Spleen (tissue), 11 donors: ENCODE results near the gene ZNF513. TPM values are rescaled to one million over a fixed set of nuclear protein-coding genes. Genes with fewer than 3 reads are reported as not detected.

Experiments
- DNase-seq: peaks from one replicate; pipeline ENCODE4 v3.0.0-alpha.2; 2020
- H3K27ac ChIP-seq, 8 donors: fragments of 200-600 bp; sonication (generic) in 7 of 8; 1 replicate in 4 of 8; 2 replicates in 4 of 8; pipeline versions ENCODE4 v1.5.0 to v1.8.0; 2016 to 2021; ENCODE audit warnings: inconsistent platforms in 4 of 8, mild to moderate bottlenecking in 4 of 8, moderate library complexity in 1 of 8
- H3K27me3 ChIP-seq, 7 donors: fragments of 200-600 bp; sonication (generic) in 6 of 7; replicated peaks in 1 of 7; 1 replicate in 4 of 7; 2 replicates in 3 of 7; pipeline versions ENCODE4 v1.5.0 to v1.8.0; 2016 to 2021; ENCODE audit warnings: inconsistent platforms in 3 of 7, mild to moderate bottlenecking in 1 of 7
- H3K36me3 ChIP-seq, 6 donors: fragments of 200-600 bp; sonication (generic) in 5 of 6; 1 replicate in 4 of 6; 2 replicates in 2 of 6; pipeline versions ENCODE4 v1.5.0 to v1.8.0; 2016 to 2021; ENCODE audit warnings: inconsistent platforms in 2 of 6
- H3K4me1 ChIP-seq, 6 donors: fragments of 200-600 bp; sonication (generic) in 5 of 6; 1 replicate in 3 of 6; 2 replicates in 3 of 6; pipeline versions ENCODE4 v1.5.0 to v1.8.0; 2016 to 2021; ENCODE audit warnings: inconsistent platforms in 3 of 6
- H3K4me3 ChIP-seq, 8 donors: fragments of 200-600 bp; sonication (generic) in 7 of 8; 1 replicate in 4 of 8; 2 replicates in 4 of 8; pipeline versions ENCODE4 v1.5.0 to v1.8.0; 2016 to 2021; ENCODE audit warnings: inconsistent platforms in 4 of 8, mild to moderate bottlenecking in 4 of 8, moderate library complexity in 2 of 8
- H3K9me3 ChIP-seq, 8 donors: fragments of 200-600 bp; sonication (generic) in 7 of 8; 1 replicate in 4 of 8; 2 replicates in 4 of 8; pipeline versions ENCODE4 v1.5.0 to v1.8.0; 2016 to 2021; ENCODE audit warnings: inconsistent platforms in 4 of 8
- CTCF ChIP-seq, 11 experiments: fragments of 200-600 bp in 7 of 11; fragments of 450-650 bp in 4 of 11; sonication (generic) in 4 of 11; IDR thresholded peaks in 8 of 11; conservative IDR thresholded peaks in 3 of 11; 1 replicate in 7 of 11; 2 replicates in 4 of 11; pipeline versions ENCODE4 v1.4.0 to v1.8.0; 2016 to 2021; ENCODE audit warnings: antibody characterized with exemption in 11 of 11, inconsistent platforms in 4 of 11, mild to moderate bottlenecking in 1 of 11
- POLR2A ChIP-seq, 3 donors: fragments of 450-650 bp; IDR thresholded peaks; one replicate each; pipeline ENCODE4 v1.5.1; 2017; ENCODE audit warnings: antibody characterized with exemption in 3 of 3, mild to moderate bottlenecking in 1 of 3
- POLR2AphosphoS5 ChIP-seq, 3 donors: sonication (generic); formaldehyde crosslinking; IDR thresholded peaks; one replicate each; pipeline ENCODE4 v1.5.1; 2017; ENCODE audit warnings: antibody characterized with exemption in 3 of 3
- WGBS, 5 donors: extraction: QIAGEN DNeasy Blood & Tissue Kit in 3 of 5; methylation state at CpG; one replicate each; pipeline versions ENCODE4 v1.1.5 to v1.1.7; 2013 to 2018; 5-methylcytosine and 5-hydroxymethylcytosine counted together
- intact Hi-C: fragments of 100-400 bp; cut with DNase I; formaldehyde crosslinking; loops from one replicate; pipeline ENCODE4 v1.15.0; 2023; ENCODE audit warnings: low total_unique reads
- polyA plus RNA-seq, 3 donors: library from polyadenylated mRNA; stranded (reverse); fragments of 200-250 nt; gene quantifications; one replicate each; pipeline ENCODE4 v1.2.1, GENCODE V29; 2013
- total RNA-seq, 7 donors: library from RNA; depleted of rRNA in 3 of 7; stranded (reverse); fragments of >200 nt in 3 of 7; fragmentation: NEBNext Ultra II Directional in 4 of 7; extraction: Animal tissue kit (Norgen Biotek cat#: 25700) in 4 of 7; gene quantifications; one replicate each; pipeline versions ENCODE4 v1.1.0 to v1.2.1, GENCODE V29; 2016 to 2021
- donor health status: healthy with polysubstance abuse.
- donor health status: DM: no; HTN: no; CAD: no; lungs with moderate emphysema.
- donor health status: DM: no; HTN: no; CAD: no.
- donor health status: Bipolar disorder and iron deficiency.
- donor health status: healthy.
- donor health status: DM: no; HTN: no; CAD: no.
- donor health status: DM: yes; HTN: yes; CAD: no.

ZNF513 gene
- total and polyA plus RNA-seq, 10 donors = 13.6 to 29.0 (median 18.6) TPM

GRCh38 chr2:27379383-27379835 is 1.1 kb downstream of the ZNF513 start:
- Histone ChIP-seq H3K4me3 (peak overlapping the region; percentile 59 to 75 (median 64)), H3K36me3 (peaks cover 0 to 79% (median 66%) of the 10 kb centered on the region in 6 donors), H3K27me3 (no peaks in the 10 kb centered on the region), H3K9me3 (no peaks in the 10 kb centered on the region), H3K27ac (peak overlapping the region; percentile 78 to 93 (median 89)), H3K4me1 (peaks cover 13 to 59% (median 28%) of the 10 kb centered on the region in 6 donors)
- no peak for DNase-seq
- intact Hi-C loops = no loop called here
- TF ChIP-seq CTCF (IDR thresholded peaks at IDR 0.05 in 8 of 11, conservative IDR thresholded peaks at IDR 0.05 in 3 of 11) (no peak), POLR2A (IDR thresholded peaks at IDR 0.05) (no peak), POLR2AphosphoS5 (IDR thresholded peaks at IDR 0.05) (no peak)
- WGBS, 5 donors = 83 to 87% (median 85%) methylated on average over 2 of the region's 2 CpGs

- TF ChIP-seq POLR2AphosphoS5 (IDR thresholded peaks at IDR 0.05) (no peak), CTCF (IDR thresholded peaks at IDR 0.05 in 8 of 11, conservative IDR thresholded peaks at IDR 0.05 in 3 of 11) (no peak), POLR2A (IDR thresholded peaks at IDR 0.05) (no peak)
- intact Hi-C loops = no loop called here
- peaks cover 13 to 64% (median 29%) of the 10 kb centered on the region in 6 donors for H3K4me1 ChIP-seq
- no peaks in the 10 kb centered on the region for H3K27me3 ChIP-seq
- H3K9me3 ChIP-seq = no peaks in the 10 kb centered on the region
- H3K27ac ChIP-seq = peak overlapping the region in 3 of 8 donors; percentile 89 to 93 (median 93)
- peaks cover 0 to 79% (median 66%) of the 10 kb centered on the region in 6 donors for H3K36me3 ChIP-seq
- no peak overlapping the region for H3K4me3 ChIP-seq
- DNase-seq = peak; percentile 79
- 69 to 95% (median 89%) methylated on average over 2 to 9 of the region's 9 CpGs for WGBS, 5 donors
These were observed 1.7 kb downstream of the ZNF513 start for GRCh38 chr2:27378809-27379290.

- Histone ChIP-seq H3K4me3 (no peak overlapping the region), H3K27me3 (no peaks in the 10 kb centered on the region), H3K36me3 (peaks cover 0 to 79% (median 66%) of the 10 kb centered on the region in 6 donors), H3K4me1 (peaks cover 13 to 70% (median 32%) of the 10 kb centered on the region in 6 donors), H3K27ac (peak overlapping the region in 1 of 8 donors; percentile 93), H3K9me3 (no peaks in the 10 kb centered on the region)
- 80 to 86% (median 85%) methylated on average over 17 to 29 of the region's 29 CpGs for WGBS, 5 donors
- DNase-seq = peak; percentile 78
- intact Hi-C loops = no loop called here
- TF ChIP-seq CTCF (IDR thresholded peaks at IDR 0.05 in 8 of 11, conservative IDR thresholded peaks at IDR 0.05 in 3 of 11) = no peak
- no peak for TF ChIP-seq POLR2A (IDR thresholded peaks at IDR 0.05)
- TF ChIP-seq POLR2AphosphoS5 (IDR thresholded peaks at IDR 0.05) = peak; percentile 58 to 85 (median 70)
These were observed 2.3 kb downstream of the ZNF513 start for GRCh38 chr2:27378096-27378808.

- peaks cover 19 to 76% (median 38%) of the 10 kb centered on the region in 6 donors for H3K4me1 ChIP-seq
- no peak overlapping the region for H3K27ac ChIP-seq
- intact Hi-C loops = no loop called here
- TF ChIP-seq CTCF (IDR thresholded peaks at IDR 0.05 in 8 of 11, conservative IDR thresholded peaks at IDR 0.05 in 3 of 11) (no peak), POLR2AphosphoS5 (IDR thresholded peaks at IDR 0.05) (peak; percentile 62 to 82 (median 67))
- no peaks in the 10 kb centered on the region for H3K27me3 ChIP-seq
- H3K36me3 ChIP-seq = peaks cover 0 to 79% (median 66%) of the 10 kb centered on the region in 6 donors
- no peaks in the 10 kb centered on the region for H3K9me3 ChIP-seq
- no peak for DNase-seq
- WGBS, 5 donors = 88 to 92% (median 90%) methylated on average over 2 to 18 of the region's 18 CpGs
- no peak overlapping the region for H3K4me3 ChIP-seq
These were observed 2.9 kb downstream of the ZNF513 start for GRCh38 chr2:27377618-27378095.
